K562 (cell line): ENCODE data around the gene ZNF571. TPM values are rescaled to one million over a fixed set of nuclear protein-coding genes. Genes with fewer than 3 reads are reported as not detected.

Experiments used
- CCNT2 ChIP-seq: IDR thresholded peaks from 2 replicates; pipeline ENCODE4 v1.6.1; 2011; ENCODE audit warnings: borderline replicate concordance, low read depth, mild to moderate bottlenecking, moderate library complexity, mixed read lengths, low read length; ENCODE audit not compliant: insufficient read length; ENCODE audit errors: extremely low read depth
- ETV1 ChIP-seq: fragments of 450-650 bp; conservative IDR thresholded peaks from 2 replicates; pipeline ENCODE4 v1.6.1; 2016; ENCODE audit warnings: missing genetic modification characterization, control low read depth, low read depth, missing compliant biosample characterization
- HMGN3 ChIP-seq: IDR thresholded peaks from 2 replicates; pipeline ENCODE4 v1.6.1; 2011; ENCODE audit warnings: borderline replicate concordance, low read depth, mild to moderate bottlenecking, mixed read lengths, low read length; ENCODE audit not compliant: insufficient read length; ENCODE audit errors: extremely low read depth
- JUND ChIP-seq, 2 experiments: IDR thresholded peaks; 2 replicates in 1 of 2; 3 replicates in 1 of 2; pipeline ENCODE4 v1.6.1; 2011; ENCODE audit warnings: borderline replicate concordance in 2 of 2, low read depth in 2 of 2, low read length in 2 of 2, improper control_type of control experiment in 1 of 2, missing biosample characterization in 1 of 2, missing genetic modification characterization in 1 of 2, missing genetic modification reagents in 1 of 2
- KLF1 ChIP-seq: fragments of 450-650 bp; IDR thresholded peaks from 2 replicates; pipeline ENCODE4 v1.6.1; 2016; ENCODE audit warnings: missing genetic modification characterization, missing compliant biosample characterization
- KLF13 ChIP-seq: fragments of 450-650 bp; IDR thresholded peaks from 2 replicates; pipeline ENCODE4 v1.6.1; 2016; ENCODE audit warnings: missing genetic modification characterization, low read depth, mild to moderate bottlenecking, missing compliant biosample characterization, moderate library complexity, borderline replicate concordance
- MTA1 ChIP-seq: fragments of 450-650 bp; IDR thresholded peaks from 2 replicates; pipeline ENCODE4 v1.6.1; 2017; ENCODE audit warnings: borderline replicate concordance
- NFE2L1 ChIP-seq: fragments of 450-650 bp; IDR thresholded peaks from 2 replicates; pipeline ENCODE4 v1.6.1; 2016; ENCODE audit warnings: missing genetic modification characterization, low read depth, mild to moderate bottlenecking, missing compliant biosample characterization, moderate library complexity, borderline replicate concordance
- PHF20 ChIP-seq: fragments of 450-650 bp; IDR thresholded peaks from 2 replicates; pipeline ENCODE4 v1.6.1; 2018; ENCODE audit not compliant: partially characterized antibody
- RREB1 ChIP-seq: fragments of 250-450 bp; sonication (Bioruptor Pico); IDR thresholded peaks from 2 replicates; pipeline ENCODE4 v1.4.0; 2020
- SIN3A ChIP-seq, 2 experiments: fragments of 150-350 bp in 1 of 2; IDR thresholded peaks; 2 replicates each; pipeline ENCODE4 v1.6.1; 2011 to 2016; ENCODE audit warnings: borderline replicate concordance in 2 of 2, low read depth in 2 of 2, low read length in 2 of 2, mild to moderate bottlenecking in 2 of 2, moderate library complexity in 2 of 2; ENCODE audit not compliant: control insufficient read depth in 1 of 2
- SMAD3 ChIP-seq: fragments of 450-650 bp; formaldehyde crosslinking; conservative IDR thresholded peaks from 2 replicates; pipeline ENCODE4 v1.4.0; 2020; ENCODE audit warnings: mild to moderate bottlenecking
- SMARCA5 ChIP-seq: fragments of 450-650 bp; IDR thresholded peaks from 2 replicates; pipeline ENCODE4 v1.6.1; 2016
- SMC3 ChIP-seq: conservative IDR thresholded peaks from 2 replicates; pipeline ENCODE4 v1.6.1; 2011; ENCODE audit warnings: low read depth, low read length, improper control_type of control experiment; ENCODE audit not compliant: insufficient read depth
- ZC3H11A ChIP-seq: IDR thresholded peaks from 2 replicates; pipeline ENCODE4 v1.6.1; 2012; ENCODE audit warnings: low read depth, low read length, improper control_type of control experiment
- ZFP91 ChIP-seq: sonication (generic); formaldehyde crosslinking; IDR thresholded peaks from 2 replicates; pipeline ENCODE4 v1.8.0; 2022; ENCODE audit warnings: mild to moderate bottlenecking, missing genetic modification reagents
- ZNF217 ChIP-seq: sonication (generic); formaldehyde crosslinking; IDR thresholded peaks from 2 replicates; pipeline ENCODE4 v1.8.0; 2022; ENCODE audit warnings: mild to moderate bottlenecking, missing genetic modification reagents
- ZNF766 ChIP-seq: fragments of 200-800 bp; sonication (Bioruptor generic); conservative IDR thresholded peaks from 2 replicates; pipeline ENCODE4 v1.6.1; 2016; ENCODE audit warnings: missing genetic modification characterization, missing compliant biosample characterization
- polyA plus RNA-seq, 8 experiments: library from polyadenylated mRNA; depleted of rRNA in 4 of 8; stranded (reverse) in 5 of 8; unstranded in 3 of 8; fragments of >200 nt; fragmentation: Nextera tagmentation in 2 of 8; fragmentation: Illumina TruSeq in 1 of 8; extraction: Ambion mirVana in 2 of 8; extraction: Trizol in 1 of 8; gene quantifications; 2 replicates each; pipeline versions ENCODE4 v1.2.1 to v1.2.3, GENCODE V29; 2011 to 2014; ENCODE audit warnings: inconsistent platforms in 1 of 8, missing spikeins in 1 of 8
- total RNA-seq, 7 experiments: library from RNA; depleted of rRNA in 6 of 7; stranded (reverse); fragments of >200 nt in 6 of 7; fragmentation: Illumina TruSeq in 2 of 7; extraction: Trizol in 2 of 7; gene quantifications; 2 replicates each; pipeline versions ENCODE4 v1.2.1 to v1.2.3, GENCODE V29; 2011 to 2021; ENCODE audit warnings: low replicate concordance in 1 of 7
- TF ChIP-seq, protein P1 (sequence below), 2 experiments: fragments of 450-650 bp; IDR thresholded peaks; 2 replicates each; pipeline ENCODE4 v1.6.1; 2016

ZNF571 gene
- total and polyA plus RNA-seq, 9 of the 15 experiments (the other 6 are each of a cell fraction or from before 2014, with no cell fraction given): 0.82 to 3.9 (median 2.0) TPM

DNA sequence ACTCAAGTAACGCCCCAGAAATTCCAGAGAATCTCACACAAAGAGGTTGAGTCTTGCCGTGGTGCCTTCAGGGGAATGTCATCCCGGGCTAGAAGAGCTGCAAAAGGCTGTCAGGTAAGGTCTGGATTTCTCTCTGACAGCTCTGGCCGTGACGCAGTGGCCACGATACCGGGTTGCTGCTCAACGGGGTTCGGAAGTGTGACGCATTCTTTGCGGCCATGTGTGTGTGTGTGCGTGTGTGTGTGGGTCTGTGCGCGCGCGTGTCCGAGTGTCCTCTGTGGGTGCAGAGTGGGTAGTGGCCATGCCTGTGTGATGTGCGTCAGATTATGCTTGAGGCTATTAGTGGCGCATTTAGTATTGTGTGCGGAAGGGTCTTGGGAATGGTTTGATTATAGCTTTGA, 390 bp upstream of the ZNF571 start (continued):
- no peak for TF ChIP-seq RREB1
- no peak for TF ChIP-seq KLF1
- no peak for TF ChIP-seq SMC3
- TF ChIP-seq ZC3H11A: no peak
- no peak for TF ChIP-seq ZFP91
- TF ChIP-seq, protein P1, sequence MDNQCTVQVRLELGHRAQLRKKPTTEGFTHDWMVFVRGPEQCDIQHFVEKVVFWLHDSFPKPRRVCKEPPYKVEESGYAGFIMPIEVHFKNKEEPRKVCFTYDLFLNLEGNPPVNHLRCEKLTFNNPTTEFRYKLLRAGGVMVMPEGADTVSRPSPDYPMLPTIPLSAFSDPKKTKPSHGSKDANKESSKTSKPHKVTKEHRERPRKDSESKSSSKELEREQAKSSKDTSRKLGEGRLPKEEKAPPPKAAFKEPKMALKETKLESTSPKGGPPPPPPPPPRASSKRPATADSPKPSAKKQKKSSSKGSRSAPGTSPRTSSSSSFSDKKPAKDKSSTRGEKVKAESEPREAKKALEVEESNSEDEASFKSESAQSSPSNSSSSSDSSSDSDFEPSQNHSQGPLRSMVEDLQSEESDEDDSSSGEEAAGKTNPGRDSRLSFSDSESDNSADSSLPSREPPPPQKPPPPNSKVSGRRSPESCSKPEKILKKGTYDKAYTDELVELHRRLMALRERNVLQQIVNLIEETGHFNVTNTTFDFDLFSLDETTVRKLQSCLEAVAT (IDR thresholded peaks at IDR 0.05): peak in 1 of 2 experiments; percentile 70; a peak in 1 of 4 replicates
- no peak for TF ChIP-seq KLF13 (tag)
- no peak for TF ChIP-seq HMGN3
- TF ChIP-seq MTA1: peak; percentile 33; the same call in 1 of the 2 replicates
- no peak for TF ChIP-seq NFE2L1
- TF ChIP-seq SIN3A (IDR thresholded peaks at IDR 0.05; ENCODE audit: borderline replicate concordance in 2 of 2, control insufficient read depth in 1 of 2, low read depth in 2 of 2, low read length in 2 of 2): no peak
- TF ChIP-seq ZNF217 (CRISPR knock-in tag): no peak
- 0 out of 2 replicates have a peak, but pooled peaks have one; percentile 11 for TF ChIP-seq ZNF766 (CRISPR knock-in tag)
- no peak for TF ChIP-seq ETV1 (tag)
- TF ChIP-seq SMARCA5: 0 out of 2 replicates have a peak, but pooled peaks have one; percentile 18
- TF ChIP-seq PHF20: no peak
- TF ChIP-seq SMAD3 (CRISPR knock-in tag): no peak
- TF ChIP-seq JUND (IDR thresholded peaks at IDR 0.05; ENCODE audit: borderline replicate concordance, low read depth, low read length): no peak
- TF ChIP-seq JUND (tag; IDR thresholded peaks at IDR 0.05; ENCODE audit: borderline replicate concordance, low read depth, low read length): no peak; the same call in 2 of the 3 replicates
- TF ChIP-seq CCNT2: no peak
